Right forelimb (tissue), 1 donor: ENCODE results near the gene CBFA2T3.

Experiments
- DNase-seq: peaks from one replicate; pipeline ENCODE4 v3.0.0-alpha.2; 2018

CBFA2T3 gene

GRCh38 chr16:88957887-88958577 is 19.0 kb downstream of the CBFA2T3 start:
- DNase-seq: no peak

- DNase-seq: no peak
These were observed 19.6 kb downstream of the CBFA2T3 start for GRCh38 chr16:88957433-88957767.

GRCh38 chr16:88956546-88957432 is 20.2 kb downstream of the CBFA2T3 start:
- DNase-seq: no peak

- DNase-seq: no peak
These were observed 21.1 kb downstream of the CBFA2T3 start for GRCh38 chr16:88955906-88956305.

- no peak for DNase-seq
These were observed 23.9 kb downstream of the CBFA2T3 start for GRCh38 chr16:88953003-88953690.

GRCh38 chr16:88951989-88952388 is 25.0 kb downstream of the CBFA2T3 start:
- no peak for DNase-seq

GRCh38 chr16:88951501-88951900 is 25.5 kb downstream of the CBFA2T3 start:
- no peak for DNase-seq

- DNase-seq: no peak
These were observed 28.1 kb downstream of the CBFA2T3 start for GRCh38 chr16:88948781-88949490.

- no peak for DNase-seq
These were observed 31.5 kb downstream of the CBFA2T3 start for GRCh38 chr16:88945473-88945872.

- no peak for DNase-seq
These were observed 33.3 kb downstream of the CBFA2T3 start for GRCh38 chr16:88943741-88944140.

- no peak for DNase-seq
These were observed 33.8 kb downstream of the CBFA2T3 start for GRCh38 chr16:88943131-88943664.

GRCh38 chr16:88941913-88942909 is 34.8 kb downstream of the CBFA2T3 start:
- peak; percentile 75 for DNase-seq

GRCh38 chr16:88940862-88941817 is 35.9 kb downstream of the CBFA2T3 start:
- peak; percentile 67 for DNase-seq

GRCh38 chr16:88939972-88940861 is 36.8 kb downstream of the CBFA2T3 start:
- peak; percentile 65 for DNase-seq

- DNase-seq: peak; percentile 58
These were observed 37.6 kb downstream of the CBFA2T3 start for GRCh38 chr16:88939245-88939971.

GRCh38 chr16:88938777-88939244 is 38.2 kb downstream of the CBFA2T3 start:
- no peak for DNase-seq

GRCh38 chr16:88938119-88938776 is 38.8 kb downstream of the CBFA2T3 start:
- no peak for DNase-seq

GRCh38 chr16:88937206-88937621 is 39.8 kb downstream of the CBFA2T3 start:
- no peak for DNase-seq
